Measurements from ENCODE around the gene ACACA.
"Not testable (repeated sequence)": the region's sequence is repeated elsewhere in the genome, so short reads cannot be mapped to it uniquely, and the experiment has no call there.

The ACACA gene

DNA sequence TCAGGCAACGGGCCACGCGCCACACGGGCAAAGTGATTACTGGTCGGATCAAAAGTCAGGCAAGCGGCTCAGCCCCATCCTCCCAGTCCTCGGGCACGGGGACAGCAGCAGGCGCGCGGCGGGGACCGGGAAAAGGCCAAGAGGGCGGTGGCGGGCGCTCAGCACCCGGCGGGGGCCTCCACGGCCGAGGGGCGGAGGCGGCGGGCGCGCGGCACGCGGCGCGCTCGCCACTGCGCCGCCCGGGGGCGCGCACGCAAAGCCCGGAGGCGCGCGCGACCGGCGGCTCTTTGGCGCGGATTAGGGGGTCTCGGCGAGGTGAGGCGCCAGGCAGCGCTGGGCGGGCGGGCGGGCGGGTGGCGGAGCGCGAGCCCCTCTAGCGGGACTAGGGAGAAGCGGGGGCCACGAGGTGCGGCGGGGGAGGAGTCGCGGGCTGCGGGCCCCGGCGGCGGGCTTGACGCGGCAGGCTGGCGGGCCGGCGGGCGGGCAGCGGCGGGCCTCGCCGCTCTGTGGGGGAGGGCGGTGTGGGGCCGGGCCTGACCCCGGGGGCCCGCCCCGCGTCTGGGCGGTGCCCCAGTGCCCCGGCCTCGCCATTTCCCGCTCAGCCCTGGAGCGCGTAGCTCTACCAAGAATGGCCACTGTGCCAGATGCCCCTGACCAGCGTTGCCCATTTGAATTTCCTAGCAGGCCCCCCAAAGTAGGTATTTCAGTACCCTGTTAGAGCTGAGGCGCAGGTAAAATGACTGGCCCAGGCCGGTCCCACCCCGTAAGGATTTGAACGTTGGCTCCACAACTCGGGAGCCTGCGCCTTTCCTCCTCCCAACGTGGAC lies at the start of gene ACACA, which contains the start of gene TADA2A:
ACACA (minus strand) TSS at position 202 of the 827 bp plus-strand sequence. CDS start 537 bp downstream, outside the sequence.
TADA2A (plus strand) TSS at position 252 of the 827 bp plus-strand sequence. CDS start 4,480 bp downstream, outside the sequence.
- DNase-seq: peak in 49 of 51 donors; percentile 37 to 90 (median 68)

DNA sequence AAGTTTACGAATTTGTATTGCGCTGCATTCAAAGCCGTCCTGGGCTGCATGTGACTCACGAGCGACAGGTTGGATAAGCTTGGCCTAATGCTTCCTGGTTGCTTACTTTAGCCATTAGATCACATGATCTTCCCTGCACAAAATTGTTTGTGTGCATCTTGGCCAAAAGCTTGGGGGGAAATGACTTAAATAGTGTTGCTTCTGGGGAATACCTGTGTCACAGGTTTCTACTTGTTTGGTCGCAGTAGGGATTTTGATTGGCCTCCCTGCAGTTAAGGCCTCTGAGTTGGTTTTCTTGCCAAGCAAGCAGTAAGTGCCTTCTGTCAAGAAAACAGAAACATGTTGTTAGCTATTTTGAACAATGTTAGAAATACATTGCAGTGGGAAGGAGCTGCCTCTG lies 43.5 kb upstream of the ACACA start:
- no peak for DNase-seq

DNA sequence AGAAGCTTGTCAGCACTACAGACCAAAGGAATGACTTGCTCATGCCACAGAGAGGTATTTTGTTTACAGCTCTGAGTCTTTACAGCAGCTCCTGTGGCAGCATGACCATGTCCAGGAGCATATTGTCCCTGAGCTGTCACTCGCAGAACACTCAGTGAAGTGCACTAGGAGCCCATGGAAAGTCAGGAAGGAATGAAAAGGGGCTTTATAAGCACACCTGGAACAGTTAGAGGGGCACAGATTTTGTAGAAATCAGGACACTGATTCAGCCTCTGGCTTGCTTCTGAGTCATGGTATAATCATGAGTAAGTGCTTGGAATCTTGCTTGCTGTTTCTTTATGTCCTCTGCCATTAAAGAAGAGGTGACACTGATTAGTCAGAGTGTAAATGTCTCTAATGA lies 41.0 kb upstream of the ACACA start:
- DNase-seq: peak in 2 of 51 donors; percentile 8 to 19

DNA sequence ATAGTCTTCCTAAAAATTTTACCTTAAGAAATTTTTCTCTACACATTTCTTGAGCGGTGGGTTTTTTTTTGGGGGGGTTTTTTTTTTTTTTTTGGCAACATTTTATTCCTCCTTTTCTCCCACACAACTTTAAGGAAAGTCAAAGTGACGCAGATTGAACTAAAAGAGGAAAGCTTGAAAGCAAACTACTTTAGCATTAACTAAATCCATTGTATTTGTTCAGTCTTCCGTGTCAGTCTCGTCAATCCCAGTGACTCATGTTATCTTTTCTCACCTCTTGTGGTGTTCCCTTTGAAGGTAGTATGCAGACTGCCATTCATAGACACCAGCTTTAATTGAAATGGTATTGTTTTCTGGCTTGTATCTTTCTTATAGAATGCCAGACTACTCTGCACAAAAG lies 39.4 kb upstream of the ACACA start:
- peak in 1 of 51 donors; percentile 17 for DNase-seq

DNA sequence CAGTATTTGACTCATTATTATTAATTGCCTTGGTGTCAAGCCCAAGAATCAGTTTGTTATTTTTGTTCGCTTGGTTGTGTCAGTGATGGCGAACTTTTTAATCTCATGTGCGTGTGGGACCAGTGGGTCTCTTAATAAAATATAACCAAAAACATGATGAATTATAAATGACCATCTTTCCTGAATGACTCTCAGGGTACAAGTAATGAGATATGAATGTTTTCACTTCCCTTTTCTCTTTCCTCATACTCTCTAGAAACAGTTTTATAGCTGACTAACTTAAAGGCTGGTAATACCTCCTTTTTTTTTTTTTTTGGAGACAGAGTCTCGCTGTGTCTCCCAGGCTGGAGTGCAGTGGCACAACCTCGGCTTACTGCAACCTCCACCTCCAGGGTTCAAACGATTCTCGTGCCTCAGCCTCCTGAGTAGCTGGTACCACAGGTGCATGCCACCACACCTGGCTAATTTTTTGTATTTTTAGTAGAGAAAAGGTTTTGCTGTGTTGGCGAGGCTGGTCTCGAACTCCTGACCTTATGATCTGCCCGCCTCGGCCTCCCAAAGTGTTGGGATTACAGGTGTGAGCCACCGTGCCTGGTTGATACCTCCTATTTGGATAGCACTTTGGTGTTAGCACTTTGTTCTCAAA lies 34.9 kb upstream of the ACACA start:
- DNase-seq: not testable (repeated sequence)

DNA sequence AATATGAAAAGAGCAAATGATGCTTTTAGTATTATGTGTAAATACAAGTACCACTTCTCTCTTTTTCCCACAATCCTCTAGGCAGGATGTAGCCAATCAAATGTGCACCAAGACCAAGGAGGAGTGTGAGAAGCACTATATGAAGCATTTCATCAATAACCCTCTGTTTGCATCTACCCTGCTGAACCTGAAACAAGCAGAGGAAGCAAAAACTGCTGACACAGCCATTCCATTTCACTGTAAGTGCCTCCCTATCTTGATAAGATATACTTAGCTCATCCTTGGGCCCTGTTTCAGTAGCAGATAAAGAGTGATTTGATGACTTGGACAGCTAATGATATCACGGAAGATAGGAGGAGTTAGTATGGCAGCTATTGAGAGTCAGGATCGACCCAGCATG lies 33.8 kb upstream of the ACACA start:
- DNase-seq: no peak

DNA sequence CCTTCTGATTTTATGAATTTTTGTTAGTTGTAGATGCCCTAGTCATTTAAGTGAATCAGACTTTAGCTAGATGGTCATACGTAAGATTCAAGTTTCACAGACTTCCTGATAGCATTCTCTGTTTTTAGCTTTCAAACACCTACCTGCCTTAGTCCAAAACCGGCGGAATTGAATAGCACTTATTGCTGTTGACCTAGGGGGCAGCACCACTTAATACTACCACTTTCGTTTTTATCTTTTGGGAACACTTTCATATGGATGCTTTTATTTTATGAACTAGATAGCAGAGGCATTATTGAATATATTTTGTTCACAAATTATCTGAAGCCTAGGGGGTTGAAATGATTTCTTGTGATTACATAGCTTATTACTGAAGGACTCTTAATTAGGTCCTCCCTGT lies 31.5 kb upstream of the ACACA start:
- no peak for DNase-seq

DNA sequence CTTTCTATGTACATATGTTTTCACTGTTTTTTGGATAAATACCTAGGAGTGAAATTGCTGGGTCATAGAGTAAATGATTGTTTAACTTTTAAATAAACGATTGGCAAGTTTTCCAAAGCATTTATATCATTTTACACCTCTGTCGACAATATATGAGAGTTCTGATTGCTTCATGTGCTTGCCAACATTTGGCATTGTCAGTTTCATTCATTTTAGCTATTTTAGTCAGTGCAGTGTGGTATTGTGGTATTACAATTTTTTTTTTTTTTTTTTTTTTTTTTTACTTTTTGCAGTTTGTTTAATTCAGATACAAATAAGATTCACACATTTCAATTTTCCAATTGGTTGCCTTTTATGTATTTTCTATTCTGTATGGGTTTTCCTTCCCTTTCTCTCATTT lies 26.0 kb upstream of the ACACA start:
- no peak for DNase-seq

DNA sequence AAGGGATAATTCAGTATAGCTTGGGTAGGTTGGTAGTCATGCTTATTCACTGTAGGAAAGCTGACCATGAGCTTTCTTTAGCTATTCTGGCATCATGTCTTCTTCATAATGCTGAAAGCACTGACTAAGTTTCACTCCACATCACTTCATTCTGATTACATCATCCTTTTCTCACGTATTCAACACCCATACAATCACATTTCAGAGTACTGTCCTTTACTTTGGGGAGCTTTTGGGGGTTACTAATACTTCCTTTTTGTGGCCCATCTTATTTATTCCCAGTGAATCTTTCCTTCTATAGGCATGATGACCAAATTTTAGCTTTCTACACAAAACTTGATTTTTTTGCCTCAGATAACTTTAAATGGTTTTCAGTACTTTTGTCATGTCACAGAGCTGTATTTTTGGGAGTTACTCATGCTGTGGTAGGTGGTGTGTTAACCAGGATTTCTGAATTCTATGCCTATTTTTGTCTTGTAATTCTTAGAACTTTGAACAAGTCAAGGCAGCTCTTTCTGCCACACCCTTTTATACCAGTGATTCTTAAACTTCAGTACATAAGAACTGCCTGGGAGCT lies 23.5 kb upstream of the ACACA start:
- no peak for DNase-seq

DNA sequence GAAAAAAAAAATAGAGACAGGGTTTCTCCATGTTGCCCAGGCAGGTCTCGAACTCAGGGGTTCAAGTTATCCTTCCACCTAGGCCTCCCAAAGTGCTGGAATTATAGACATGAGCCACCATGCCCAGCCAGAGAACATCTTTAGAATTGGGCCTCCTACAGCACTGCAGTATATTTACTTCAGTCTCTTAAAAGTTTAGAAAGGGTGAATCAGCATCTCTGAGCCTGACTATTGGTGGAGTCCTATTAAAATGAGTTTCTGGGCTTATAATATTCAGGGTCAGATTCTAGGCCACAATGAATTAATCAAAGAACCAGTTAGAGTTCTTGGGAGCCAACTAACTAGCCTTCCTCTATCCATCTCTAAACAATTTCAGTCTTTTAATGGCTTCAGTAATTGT lies 22.8 kb upstream of the ACACA start:
- no peak for DNase-seq

DNA sequence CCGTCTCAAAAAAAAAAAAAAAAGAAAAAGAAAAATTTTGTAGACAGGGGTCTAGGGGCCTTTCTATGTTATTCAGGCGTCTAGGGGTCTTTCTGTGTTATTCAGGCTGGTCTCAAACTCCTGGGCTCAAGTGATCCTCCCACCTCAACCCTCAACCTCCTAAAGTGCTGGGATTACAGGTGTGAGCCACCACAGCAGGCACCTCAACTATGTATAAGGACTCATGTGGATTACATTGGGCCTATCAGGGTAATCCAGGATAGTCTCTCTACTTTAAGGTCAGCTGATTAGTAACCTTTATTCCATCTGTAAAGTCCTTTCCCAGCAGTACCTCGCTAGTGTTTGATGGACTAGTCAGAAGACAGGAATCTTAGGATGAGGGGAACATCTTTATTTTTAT lies 22.4 kb upstream of the ACACA start:
- DNase-seq: no peak

DNA sequence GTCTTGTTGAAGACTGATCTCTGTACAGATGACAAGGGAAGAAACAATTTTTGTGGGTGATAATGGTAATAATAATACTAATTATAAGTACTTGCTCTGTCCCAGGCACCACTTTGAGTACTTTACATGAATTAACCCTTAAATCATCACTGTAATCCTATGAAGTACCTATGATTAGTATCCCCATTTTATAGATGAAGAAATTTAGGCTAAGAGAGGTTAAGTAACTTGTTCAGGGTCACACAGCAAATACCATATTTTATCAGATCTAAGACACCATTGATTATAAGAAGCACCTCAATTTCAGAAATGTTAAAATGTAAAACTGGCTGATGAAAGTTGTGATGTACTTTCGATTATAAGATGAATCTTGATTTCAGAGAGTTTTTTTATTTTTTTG lies 18.6 kb upstream of the ACACA start:
- no peak for DNase-seq

DNA sequence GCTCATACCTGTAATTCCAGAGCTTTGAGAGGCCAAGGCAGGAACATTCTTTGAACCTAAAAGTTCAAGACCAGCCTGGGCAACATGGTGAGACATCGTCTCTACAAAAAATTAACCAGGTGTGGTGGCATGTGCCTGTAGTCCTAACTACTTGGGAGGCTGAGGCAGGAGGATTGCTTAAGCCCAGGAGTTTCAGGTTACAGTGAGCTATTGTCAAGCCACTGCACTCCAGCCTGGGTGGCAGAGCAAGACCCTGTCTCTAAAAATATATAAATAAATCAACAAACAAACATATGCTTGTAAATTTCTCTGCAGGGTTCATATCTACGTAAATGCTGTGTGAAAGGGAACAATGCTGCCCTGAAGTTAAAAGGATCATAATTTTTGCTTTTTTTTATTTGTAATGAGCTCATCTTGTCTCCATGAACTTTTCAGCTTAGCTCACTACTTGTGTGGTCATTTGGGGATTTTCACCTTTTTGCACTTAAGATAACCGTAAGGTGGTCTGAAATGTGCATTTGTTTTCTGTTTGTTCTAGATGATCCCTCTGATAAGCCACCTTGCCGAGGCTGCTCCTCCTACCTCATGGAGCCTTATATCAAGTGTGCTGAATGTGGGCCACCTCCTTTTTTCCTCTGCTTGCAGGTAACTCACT lies 16.5 kb upstream of the ACACA start:
- DNase-seq: no peak

DNA sequence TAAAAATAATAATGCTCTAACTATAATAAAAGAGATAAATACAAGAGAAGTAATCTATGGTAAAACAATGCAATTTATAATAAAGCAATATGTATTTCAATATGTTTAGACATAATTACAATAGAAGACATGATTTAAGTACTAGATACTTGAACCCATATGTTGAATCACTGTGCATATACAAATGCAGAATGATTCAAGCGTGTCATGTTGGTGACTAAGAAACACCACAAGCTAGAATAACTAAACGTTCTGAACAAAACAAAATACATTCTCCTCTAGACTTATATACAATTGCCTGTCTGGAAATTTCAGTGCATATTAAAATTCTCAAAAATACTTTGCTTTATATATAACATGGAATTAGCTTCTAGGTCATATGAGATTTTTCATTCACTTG lies 11.2 kb upstream of the ACACA start:
- no peak for DNase-seq

DNA sequence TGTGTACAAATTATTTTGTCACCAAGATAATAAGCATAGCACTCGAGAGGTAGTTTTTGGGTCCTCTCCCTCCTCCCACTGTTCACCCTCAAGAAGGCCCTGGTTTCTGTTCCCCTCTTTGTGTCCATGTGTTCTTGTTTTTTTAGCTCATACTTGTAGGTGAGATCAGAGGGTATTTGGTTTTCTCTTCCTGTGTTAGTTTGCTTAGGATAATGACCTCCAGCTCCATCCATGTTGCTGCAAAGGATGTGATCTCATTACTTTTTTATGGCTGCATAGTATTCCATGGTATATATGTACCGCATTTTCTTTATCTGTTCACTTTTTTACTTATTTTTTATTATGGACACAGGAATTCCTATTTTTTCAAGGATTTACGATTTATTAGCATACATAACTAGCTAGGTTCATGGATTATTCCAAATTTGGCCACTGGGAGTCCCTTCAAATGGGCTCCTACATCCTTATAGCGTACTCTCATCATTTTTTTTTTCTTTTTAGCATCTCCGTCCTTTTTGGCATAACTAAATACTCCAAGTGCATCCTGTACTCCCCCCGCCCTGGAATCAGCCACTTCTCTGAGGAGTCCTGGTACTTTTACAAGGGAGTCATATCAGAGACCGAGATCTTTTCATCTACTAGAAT lies 7.4 kb upstream of the ACACA start:
- DNase-seq: no peak

DNA sequence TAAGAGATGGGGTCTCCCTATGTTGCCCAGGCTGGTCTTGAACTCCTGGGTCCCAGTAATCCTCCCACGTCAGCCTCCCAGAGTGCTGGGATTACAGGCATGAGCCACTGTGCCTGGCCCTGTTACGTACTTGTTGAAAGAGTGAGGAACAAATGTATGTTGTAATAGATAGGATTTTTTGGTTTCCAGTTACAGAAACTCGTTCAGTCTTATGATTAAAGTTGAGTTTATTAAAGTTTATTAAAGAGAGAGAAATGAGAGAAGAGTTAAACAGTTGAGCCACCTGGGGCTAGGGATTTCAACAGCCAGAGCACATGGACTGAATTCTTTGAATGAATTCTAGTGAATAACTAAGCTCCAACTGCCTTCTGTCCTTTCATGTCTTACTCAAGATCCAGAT lies 3.7 kb upstream of the ACACA start:
- no peak for DNase-seq

DNA sequence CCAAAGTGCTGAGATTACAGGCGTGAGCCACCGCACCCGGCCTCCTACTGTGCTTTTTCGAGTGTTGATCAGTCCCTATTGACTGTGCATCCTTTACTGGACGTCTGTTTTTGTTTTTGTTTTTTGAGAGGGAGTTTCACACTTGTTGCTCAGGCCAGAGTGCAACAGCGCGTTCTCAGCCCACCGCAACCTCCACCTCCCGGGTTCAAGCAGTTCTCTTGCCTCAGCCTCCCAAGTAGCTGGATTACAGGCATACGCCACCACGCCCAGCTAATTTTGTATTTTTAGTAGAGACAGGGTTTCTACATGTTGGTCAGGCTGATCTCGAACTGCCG lies 1.5 kb upstream of the ACACA start:
- DNase-seq: not testable (repeated sequence)

DNA sequence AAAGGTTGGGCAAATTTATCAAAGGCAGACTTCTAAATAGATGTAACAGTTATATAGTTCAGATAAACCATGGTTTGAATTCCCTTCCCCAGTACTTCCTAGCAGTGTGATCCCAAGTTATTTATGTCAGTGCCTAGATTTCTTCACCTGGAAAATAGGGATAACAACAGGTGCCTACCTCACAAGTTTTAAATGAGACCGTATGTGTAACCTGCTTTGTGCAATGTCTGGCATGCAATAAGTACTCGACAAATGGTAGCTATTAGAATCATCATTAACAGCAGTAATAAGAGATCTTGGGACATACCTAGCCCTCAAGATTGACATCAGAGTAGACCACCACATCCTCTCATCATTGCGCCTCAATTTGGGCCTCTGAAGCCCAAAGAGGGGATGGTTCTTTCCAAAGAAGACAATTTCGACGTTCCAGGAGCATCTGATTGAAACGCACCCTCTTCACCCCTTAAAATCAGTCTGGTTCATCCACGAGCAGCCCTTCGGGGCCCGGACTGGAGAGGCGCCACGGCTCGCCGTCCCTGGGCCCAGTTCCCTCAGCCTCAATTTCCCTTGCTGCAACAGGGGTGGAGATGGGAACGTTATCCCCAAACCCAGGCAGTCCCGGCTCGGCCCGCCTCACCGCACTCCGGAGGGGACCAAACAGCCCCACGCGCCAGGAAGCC lies 541 bp downstream of the ACACA start:
- peak in 2 of 51 donors; percentile 40 to 66 for DNase-seq

DNA sequence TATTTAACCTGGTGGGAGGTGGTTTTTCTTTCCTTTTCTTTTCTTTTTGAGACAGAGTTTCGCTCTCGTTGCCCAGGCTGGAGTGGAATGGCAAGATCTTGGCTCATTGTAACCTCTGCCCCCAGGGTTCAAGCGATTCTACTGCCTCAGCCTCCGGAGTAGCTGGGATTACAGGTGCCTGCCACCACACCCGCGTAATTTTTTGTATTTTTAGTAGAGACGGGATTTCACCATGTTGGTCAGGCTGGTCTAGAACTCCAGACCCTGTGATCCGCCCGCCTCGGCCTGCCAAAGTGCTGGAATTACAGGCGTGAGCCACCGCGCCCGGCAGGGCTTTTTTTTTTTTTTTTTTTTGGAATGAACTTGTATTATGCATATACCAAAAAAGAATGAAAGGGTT lies 1.1 kb downstream of the ACACA start:
- DNase-seq: not testable (repeated sequence)

DNA sequence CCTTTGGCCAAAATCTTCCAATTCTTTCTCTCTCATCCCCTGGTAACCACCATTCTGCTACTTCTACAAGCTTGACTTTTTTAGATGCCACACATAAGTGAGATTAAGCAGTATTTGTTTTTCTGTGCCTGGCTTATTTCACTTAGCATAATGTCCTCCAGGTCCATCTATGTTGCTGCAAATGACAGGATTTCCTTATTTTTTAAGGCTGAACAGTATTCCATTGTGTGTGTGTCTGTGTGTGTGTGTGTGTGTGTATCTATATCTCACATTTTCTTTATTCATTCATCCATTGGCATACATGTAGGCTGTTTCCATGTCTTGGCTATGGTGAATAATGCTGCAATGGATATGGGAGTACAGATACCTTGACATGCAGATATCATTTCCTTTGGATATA lies 6.1 kb downstream of the ACACA start:
- DNase-seq: no peak

DNA sequence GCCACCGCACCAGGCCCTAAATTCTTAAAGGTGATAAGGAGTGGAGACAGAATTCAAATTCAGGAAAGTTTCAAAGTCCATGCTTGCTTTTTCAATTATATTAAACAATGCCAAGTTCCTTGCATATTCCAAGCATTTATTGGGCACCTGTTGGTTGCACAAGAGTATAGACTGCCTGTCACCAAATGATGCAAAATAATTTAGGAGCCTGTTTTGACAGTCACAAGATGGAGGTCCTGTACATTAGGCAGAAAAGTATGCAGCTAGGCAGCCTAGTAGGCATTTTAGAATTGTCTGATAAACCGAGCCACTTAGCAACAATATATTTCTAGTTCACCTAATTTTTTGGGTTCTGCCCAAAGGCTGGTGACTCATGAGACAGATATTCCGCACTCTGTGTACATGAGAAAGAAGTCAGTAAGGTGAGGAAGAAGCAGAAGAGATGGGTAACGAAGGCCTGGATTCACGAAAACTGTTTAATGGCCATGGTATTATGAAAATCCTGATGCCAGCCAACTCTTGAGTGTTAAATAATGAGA lies 7.3 kb downstream of the ACACA start:
- DNase-seq: no peak
